IMR-90 (cell line): ENCODE data around the gene MTRFR.

Experiments
- CEBPB ChIP-seq: IDR thresholded peaks from 2 replicates; pipeline ENCODE4 v1.6.1; 2012; ENCODE audit warnings: low read depth, low read length, improper control_type of control experiment
- CHD1 ChIP-seq: IDR thresholded peaks from 2 replicates; pipeline ENCODE4 v1.6.1; 2012; ENCODE audit warnings: low read depth, low read length, improper control_type of control experiment
- CTCF ChIP-seq: conservative IDR thresholded peaks from 2 replicates; pipeline ENCODE4 v1.5.1; 2012; ENCODE audit warnings: mild to moderate bottlenecking, low read depth, low read length, improper control_type of control experiment
- FOS ChIP-seq: fragments of 150-350 bp; IDR thresholded peaks from 2 replicates; pipeline ENCODE4 v1.6.1; 2016; ENCODE audit warnings: low read depth, low read length
- MAFK ChIP-seq: IDR thresholded peaks from 2 replicates; pipeline ENCODE4 v1.6.1; 2012; ENCODE audit warnings: low read depth, low read length, improper control_type of control experiment
- MXI1 ChIP-seq: IDR thresholded peaks from 2 replicates; pipeline ENCODE4 v1.6.1; 2012; ENCODE audit warnings: low read depth, mild to moderate bottlenecking, low read length, moderate library complexity, borderline replicate concordance
- NFE2L2 ChIP-seq: fragments of 150-350 bp; IDR thresholded peaks from 2 replicates; pipeline ENCODE4 v1.6.1; 2016; ENCODE audit warnings: low read depth, mild to moderate bottlenecking, low read length
- POLR2A ChIP-seq: IDR thresholded peaks from 2 replicates; pipeline ENCODE4 v1.6.1; 2012; ENCODE audit warnings: mild to moderate bottlenecking, low read depth, low read length
- RAD21 ChIP-seq: IDR thresholded peaks from 2 replicates; pipeline ENCODE4 v1.6.1; 2012; ENCODE audit warnings: low read length, improper control_type of control experiment
- RCOR1 ChIP-seq: IDR thresholded peaks from 2 replicates; pipeline ENCODE4 v1.6.1; 2012; ENCODE audit warnings: mild to moderate bottlenecking, low read length, improper control_type of control experiment; ENCODE audit not compliant: insufficient replicate concordance
- RFX5 ChIP-seq: IDR thresholded peaks from 2 replicates; pipeline ENCODE4 v1.8.0; 2012; ENCODE audit warnings: low read depth, mild to moderate bottlenecking, low read length, moderate library complexity
- SMC3 ChIP-seq: fragments of 150-350 bp; IDR thresholded peaks from 2 replicates; pipeline ENCODE4 v1.6.1; 2016; ENCODE audit warnings: low read depth, mild to moderate bottlenecking, antibody characterized with exemption, low read length, moderate library complexity
- USF2 ChIP-seq: fragments of 150-350 bp; IDR thresholded peaks from 2 replicates; pipeline ENCODE4 v1.6.1; 2017; ENCODE audit warnings: mild to moderate bottlenecking, antibody characterized with exemption, low read length, low read depth

- TF ChIP-seq CTCF, result no peak
- TF ChIP-seq NFE2L2, result no peak
- TF ChIP-seq FOS, result no peak
- TF ChIP-seq MXI1, result no peak
- no peak for TF ChIP-seq POLR2A
- TF ChIP-seq SMC3, result no peak
- TF ChIP-seq CHD1, result no peak
- no peak for TF ChIP-seq USF2
- TF ChIP-seq RCOR1, result no peak
- no peak for TF ChIP-seq RAD21
- no peak for TF ChIP-seq RFX5
- no peak for TF ChIP-seq MAFK
- TF ChIP-seq CEBPB, result no peak
These were observed 32.8 kb upstream of the MTRFR start for GRCh38 chr12:123200414-123200813.
